ENCODE results near the gene CPE.

CPE gene

DNA sequence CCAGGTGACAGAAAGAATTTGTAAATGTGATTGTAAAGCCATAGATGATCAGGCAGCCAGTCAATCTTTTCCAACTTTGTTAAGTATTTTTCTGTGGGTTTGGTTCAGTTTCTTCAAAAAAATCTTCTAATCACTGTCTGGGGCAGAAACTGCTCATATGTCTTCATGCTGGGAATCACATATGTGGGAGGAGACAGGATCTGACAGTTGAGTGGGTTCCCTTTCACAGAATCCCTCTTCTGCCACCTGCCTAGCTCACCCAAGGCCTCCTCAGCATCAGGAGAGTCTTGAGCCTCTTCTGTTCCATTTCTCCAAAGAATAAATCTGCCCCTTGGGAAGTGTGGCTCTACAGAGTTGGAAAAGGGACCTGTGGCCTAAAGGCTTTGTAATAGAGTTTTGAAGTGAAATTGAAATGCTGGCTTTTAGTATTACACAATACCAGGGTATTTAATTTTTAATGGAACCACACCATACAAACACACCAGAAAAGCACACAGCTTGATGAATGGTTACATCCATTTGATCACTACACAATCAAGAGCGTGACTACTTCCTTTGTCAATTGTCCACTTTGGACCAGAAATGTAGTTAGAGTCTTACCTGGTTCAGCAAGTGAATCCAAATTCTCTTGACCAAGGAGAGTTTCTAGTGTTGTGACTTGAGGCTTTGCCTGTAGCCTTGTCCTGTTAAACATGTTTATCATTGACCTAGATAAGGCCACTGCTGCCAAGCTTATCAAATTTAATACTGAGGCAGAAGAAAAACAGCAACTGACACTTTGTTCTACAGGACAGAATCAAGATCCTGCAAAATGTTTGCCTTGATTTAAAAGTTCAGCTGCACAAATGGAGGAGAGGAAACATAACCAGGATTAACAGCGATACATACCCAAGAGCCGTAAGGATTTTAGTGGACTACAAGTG is 30.9 kb upstream of the CPE start:
- no peak overlapping the region for H3K4me3 ChIP-seq (ENCODE audit: low read depth, low read length)
- H3K9me3 ChIP-seq (ENCODE audit: severe bottlenecking): no peaks in the 10 kb centered on the region
- DNase-seq: no peak
- TF ChIP-seq, protein P1, sequence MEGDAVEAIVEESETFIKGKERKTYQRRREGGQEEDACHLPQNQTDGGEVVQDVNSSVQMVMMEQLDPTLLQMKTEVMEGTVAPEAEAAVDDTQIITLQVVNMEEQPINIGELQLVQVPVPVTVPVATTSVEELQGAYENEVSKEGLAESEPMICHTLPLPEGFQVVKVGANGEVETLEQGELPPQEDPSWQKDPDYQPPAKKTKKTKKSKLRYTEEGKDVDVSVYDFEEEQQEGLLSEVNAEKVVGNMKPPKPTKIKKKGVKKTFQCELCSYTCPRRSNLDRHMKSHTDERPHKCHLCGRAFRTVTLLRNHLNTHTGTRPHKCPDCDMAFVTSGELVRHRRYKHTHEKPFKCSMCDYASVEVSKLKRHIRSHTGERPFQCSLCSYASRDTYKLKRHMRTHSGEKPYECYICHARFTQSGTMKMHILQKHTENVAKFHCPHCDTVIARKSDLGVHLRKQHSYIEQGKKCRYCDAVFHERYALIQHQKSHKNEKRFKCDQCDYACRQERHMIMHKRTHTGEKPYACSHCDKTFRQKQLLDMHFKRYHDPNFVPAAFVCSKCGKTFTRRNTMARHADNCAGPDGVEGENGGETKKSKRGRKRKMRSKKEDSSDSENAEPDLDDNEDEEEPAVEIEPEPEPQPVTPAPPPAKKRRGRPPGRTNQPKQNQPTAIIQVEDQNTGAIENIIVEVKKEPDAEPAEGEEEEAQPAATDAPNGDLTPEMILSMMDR (IDR thresholded peaks at IDR 0.05; ENCODE audit: low read depth, low read length): no peak
- peaks cover 5% of the 10 kb centered on the region; the same call in 1 of the 2 replicates for H3K36me3 ChIP-seq
- no peak overlapping the region for H3K27ac ChIP-seq
- H3K27me3 ChIP-seq (ENCODE audit: insufficient read depth, low read depth, severe bottlenecking): no peaks in the 10 kb centered on the region

DNA sequence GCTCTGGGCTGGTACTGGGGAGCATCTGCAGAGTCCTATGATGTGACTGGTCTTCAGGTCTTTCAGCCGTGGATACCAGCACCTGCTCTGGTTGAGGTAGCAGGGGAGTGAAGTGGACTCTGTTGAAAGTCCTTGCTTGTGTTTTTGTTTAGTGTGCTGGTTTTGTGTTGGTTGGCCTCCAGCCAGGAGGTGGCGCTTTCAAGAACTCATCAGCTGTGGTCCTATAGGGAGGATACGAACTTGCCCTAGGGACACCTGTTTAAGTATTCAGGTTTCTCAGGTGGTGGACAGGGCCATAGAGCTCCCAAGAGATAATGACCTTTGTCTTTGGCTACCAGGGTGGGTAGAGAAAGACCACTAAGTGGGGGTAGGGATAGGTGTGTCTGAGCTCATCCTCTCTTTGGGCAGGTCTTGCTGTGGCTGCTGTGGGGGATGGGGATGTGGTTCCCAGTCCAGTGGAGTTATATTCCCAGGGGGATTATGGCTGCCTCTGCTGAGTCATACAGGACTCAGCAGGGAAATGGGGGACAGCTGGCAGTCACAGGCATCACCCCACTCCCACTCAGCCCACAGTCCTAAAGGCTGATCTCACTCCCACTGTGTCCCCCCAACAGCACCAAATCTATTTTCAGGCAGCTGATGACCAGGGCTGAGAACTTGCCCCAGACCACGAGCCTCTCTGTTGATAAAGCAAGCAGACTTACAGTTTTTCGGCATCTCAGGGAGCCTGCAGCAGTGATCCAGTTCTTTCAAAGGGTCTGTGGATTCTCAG is 27.3 kb upstream of the CPE start:
- Histone ChIP-seq H3K27ac (no peak overlapping the region), H3K27me3 (ENCODE audit: insufficient read depth, low read depth, severe bottlenecking) (no peaks in the 10 kb centered on the region), H3K36me3 (no peaks in the 10 kb centered on the region), H3K4me3 (ENCODE audit: low read depth, low read length) (no peak overlapping the region), H3K9me3 (ENCODE audit: severe bottlenecking) (peaks cover 6% of the 10 kb centered on the region)
- no peak for DNase-seq
- TF ChIP-seq, protein P1 (IDR thresholded peaks at IDR 0.05; ENCODE audit: low read depth, low read length): peak; percentile 23; the same call in 1 of the 2 replicates

GRCh38 chr4:165355900-165356300 is 22.9 kb upstream of the CPE start:
- H3K9me3 ChIP-seq (ENCODE audit: severe bottlenecking): peaks cover 6% of the 10 kb centered on the region
- TF ChIP-seq, protein P1 (IDR thresholded peaks at IDR 0.05; ENCODE audit: low read depth, low read length): no peak
- H3K36me3 ChIP-seq: no peaks in the 10 kb centered on the region
- no peak overlapping the region for H3K4me3 ChIP-seq (ENCODE audit: low read depth, low read length)
- H3K27me3 ChIP-seq (ENCODE audit: insufficient read depth, low read depth, severe bottlenecking): no peaks in the 10 kb centered on the region
- no peak for DNase-seq
- H3K27ac ChIP-seq: no peak overlapping the region

DNA sequence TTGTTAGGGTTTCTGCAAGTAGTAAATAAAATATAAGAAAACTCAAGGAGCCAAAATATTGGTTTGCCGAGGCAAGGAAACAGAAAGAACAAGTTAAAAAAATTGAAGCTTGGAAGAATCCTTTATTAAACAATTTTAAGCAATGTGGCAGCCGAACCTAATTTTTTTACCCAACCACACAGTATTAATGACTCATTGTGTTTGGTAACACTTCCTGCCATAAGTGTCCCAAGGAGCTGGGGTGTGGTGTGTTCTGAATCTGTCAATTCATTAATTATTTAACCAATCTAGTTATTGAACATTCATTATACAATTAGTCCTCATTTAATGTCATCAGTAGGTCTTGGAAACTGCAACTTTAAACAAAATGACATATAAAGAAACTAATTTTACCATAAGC is 19.3 kb upstream of the CPE start:
- Histone ChIP-seq H3K27ac (no peak overlapping the region), H3K36me3 (no peaks in the 10 kb centered on the region), H3K4me3 (ENCODE audit: low read depth, low read length) (no peak overlapping the region), H3K9me3 (ENCODE audit: severe bottlenecking) (no peaks in the 10 kb centered on the region), H3K27me3 (ENCODE audit: insufficient read depth, low read depth, severe bottlenecking) (no peaks in the 10 kb centered on the region)
- TF ChIP-seq, protein P1 (IDR thresholded peaks at IDR 0.05; ENCODE audit: low read depth, low read length): no peak
- no peak for DNase-seq

DNA sequence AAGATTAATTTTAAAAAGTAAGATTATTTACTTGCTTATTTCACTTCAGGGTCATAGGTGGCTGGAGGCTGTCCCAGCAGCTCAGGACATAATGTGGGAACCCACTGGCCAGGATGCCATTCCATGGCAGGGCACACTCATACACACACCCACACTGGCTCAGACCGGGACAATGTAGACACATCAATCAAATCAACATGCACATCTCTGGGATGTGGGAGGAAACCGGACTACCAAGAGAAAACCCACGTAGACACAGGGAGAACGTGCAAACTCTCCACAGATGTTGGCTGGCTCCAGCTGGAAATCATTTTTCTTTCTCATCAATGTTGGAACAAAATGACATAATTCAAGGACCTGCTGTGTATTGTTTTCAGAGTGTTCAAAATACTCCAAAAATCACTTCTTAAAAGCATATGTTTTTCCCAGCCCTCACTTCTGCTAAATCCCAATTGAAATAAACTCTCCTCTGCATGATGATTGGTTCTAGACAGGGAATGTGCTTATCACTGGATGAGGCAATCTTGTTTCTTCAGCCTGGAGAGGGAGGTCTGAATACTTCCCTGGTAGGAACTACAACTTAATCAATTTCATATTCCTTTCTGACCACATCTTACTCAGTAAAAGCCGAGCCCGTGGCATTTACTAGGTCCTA is 18.6 kb upstream of the CPE start:
- no peak overlapping the region for H3K4me3 ChIP-seq (ENCODE audit: low read depth, low read length)
- H3K27me3 ChIP-seq (ENCODE audit: insufficient read depth, low read depth, severe bottlenecking): no peaks in the 10 kb centered on the region
- TF ChIP-seq, protein P1 (IDR thresholded peaks at IDR 0.05; ENCODE audit: low read depth, low read length): no peak
- H3K36me3 ChIP-seq: no peaks in the 10 kb centered on the region
- H3K27ac ChIP-seq: no peak overlapping the region
- no peaks in the 10 kb centered on the region for H3K9me3 ChIP-seq (ENCODE audit: severe bottlenecking)
- DNase-seq: no peak

Measured in WERI-Rb-1 (cell line).